PC-9 (cell line): ENCODE results near the gene CLUH. TPM values are rescaled to one million over a fixed set of nuclear protein-coding genes. Genes with fewer than 3 reads are reported as not detected.

ENCODE experiments used
- BruUV-seq: library from RNA; stranded (reverse); fragments of 400-500 nt; replicated peaks from 2 replicates; lab custom pipeline; 2021; lab: Mats Ljungman, UMichigan
- CTCF ChIA-PET: fragments of 300-600 bp; sonication (Branson Sonifier 250); formaldehyde crosslinking; loops from one replicate; lab custom pipeline; 2022; ENCODE audit warnings: antibody characterized with exemption; lab: Charles Lee
- POLR2A ChIA-PET: fragments of 300-600 bp; sonication (Branson Sonifier 250); formaldehyde crosslinking; loops from one replicate; lab custom pipeline; 2022; ENCODE audit warnings: antibody characterized with exemption; ENCODE audit not compliant: unreplicated experiment; lab: Charles Lee
- DNase-seq, 2 experiments: peaks; one replicate each; pipeline versions ENCODE4 v3.0.0 to v3.0.0-alpha.2; 2015 to 2022; ENCODE audit warnings: mixed read lengths in 1 of 2
- H2AFZ ChIP-seq: fragments of 200-600 bp; sonication (generic); 2 replicates; pipeline ENCODE4 v1.8.1; 2017; ENCODE audit warnings: antibody characterized with exemption
- H3F3A ChIP-seq: fragments of 200-600 bp; sonication (generic); 2 replicates; pipeline ENCODE4 v1.8.1; 2017; ENCODE audit warnings: antibody characterized with exemption, mild to moderate bottlenecking, low read depth; ENCODE audit not compliant: insufficient read depth
- H3K27ac ChIP-seq: fragments of 200-600 bp; sonication (generic); 2 replicates; pipeline ENCODE4 v1.6.1; 2016; ENCODE audit warnings: mixed run types
- H3K27me3 ChIP-seq: fragments of 200-600 bp; sonication (generic); 2 replicates; pipeline ENCODE4 v1.6.1; 2016; ENCODE audit warnings: low read depth, mixed run types; ENCODE audit not compliant: insufficient read depth
- H3K36me3 ChIP-seq: fragments of 200-600 bp; sonication (generic); 2 replicates; pipeline ENCODE4 v1.6.1; 2016; ENCODE audit warnings: low read depth, mixed run types
- H3K4me1 ChIP-seq: fragments of 200-600 bp; sonication (generic); replicated peaks from 2 replicates; pipeline ENCODE4 v1.6.1; 2016; ENCODE audit warnings: mixed run types; ENCODE audit not compliant: insufficient read depth
- H3K4me2 ChIP-seq: fragments of 200-600 bp; sonication (generic); 2 replicates; pipeline ENCODE4 v1.6.1; 2017; ENCODE audit warnings: mixed run types
- H3K4me3 ChIP-seq: fragments of 200-600 bp; sonication (generic); 2 replicates; pipeline ENCODE4 v1.6.1; 2016; ENCODE audit warnings: mixed run types
- H3K79me2 ChIP-seq: fragments of 200-600 bp; sonication (generic); 2 replicates; pipeline ENCODE4 v1.6.1; 2017; ENCODE audit warnings: low read depth, mixed run types
- H3K9me2 ChIP-seq: fragments of 200-600 bp; sonication (generic); 2 replicates; pipeline ENCODE4 v1.8.1; 2017; ENCODE audit warnings: mild to moderate bottlenecking; ENCODE audit not compliant: insufficient read depth
- H3K9me3 ChIP-seq: fragments of 200-600 bp; sonication (generic); 2 replicates; pipeline ENCODE4 v1.8.1; 2016; ENCODE audit warnings: low read depth; ENCODE audit not compliant: insufficient read depth
- H4K20me1 ChIP-seq: fragments of 200-600 bp; sonication (generic); 2 replicates; pipeline ENCODE4 v1.8.1; 2017; ENCODE audit not compliant: insufficient read depth
- EZH2 ChIP-seq: fragments of 200-600 bp; sonication (generic); IDR thresholded peaks from 2 replicates; pipeline ENCODE4 v1.8.0; 2017; ENCODE audit warnings: antibody characterized with exemption, low read depth
- intact Hi-C: fragments of 100-400 bp; cut with micrococcal nuclease; formaldehyde crosslinking; loops from one replicate; pipeline ENCODE4 v1.10.0; 2022; ENCODE audit not compliant: unreplicated experiment
- total RNA-seq: library from RNA; stranded (reverse); gene quantifications from 2 replicates; pipeline ENCODE4 v1.2.3, GENCODE V29; 2021
- TF ChIP-seq, protein P1 (sequence below): fragments of 200-600 bp; sonication (generic); conservative IDR thresholded peaks from 2 replicates; pipeline ENCODE4 v1.6.1; 2017; ENCODE audit warnings: mixed run types, antibody characterized with exemption, mild to moderate bottlenecking, moderate library complexity

The CLUH gene
- total RNA-seq, 1 experiment from 2014 or later: 142 TPM

DNA sequence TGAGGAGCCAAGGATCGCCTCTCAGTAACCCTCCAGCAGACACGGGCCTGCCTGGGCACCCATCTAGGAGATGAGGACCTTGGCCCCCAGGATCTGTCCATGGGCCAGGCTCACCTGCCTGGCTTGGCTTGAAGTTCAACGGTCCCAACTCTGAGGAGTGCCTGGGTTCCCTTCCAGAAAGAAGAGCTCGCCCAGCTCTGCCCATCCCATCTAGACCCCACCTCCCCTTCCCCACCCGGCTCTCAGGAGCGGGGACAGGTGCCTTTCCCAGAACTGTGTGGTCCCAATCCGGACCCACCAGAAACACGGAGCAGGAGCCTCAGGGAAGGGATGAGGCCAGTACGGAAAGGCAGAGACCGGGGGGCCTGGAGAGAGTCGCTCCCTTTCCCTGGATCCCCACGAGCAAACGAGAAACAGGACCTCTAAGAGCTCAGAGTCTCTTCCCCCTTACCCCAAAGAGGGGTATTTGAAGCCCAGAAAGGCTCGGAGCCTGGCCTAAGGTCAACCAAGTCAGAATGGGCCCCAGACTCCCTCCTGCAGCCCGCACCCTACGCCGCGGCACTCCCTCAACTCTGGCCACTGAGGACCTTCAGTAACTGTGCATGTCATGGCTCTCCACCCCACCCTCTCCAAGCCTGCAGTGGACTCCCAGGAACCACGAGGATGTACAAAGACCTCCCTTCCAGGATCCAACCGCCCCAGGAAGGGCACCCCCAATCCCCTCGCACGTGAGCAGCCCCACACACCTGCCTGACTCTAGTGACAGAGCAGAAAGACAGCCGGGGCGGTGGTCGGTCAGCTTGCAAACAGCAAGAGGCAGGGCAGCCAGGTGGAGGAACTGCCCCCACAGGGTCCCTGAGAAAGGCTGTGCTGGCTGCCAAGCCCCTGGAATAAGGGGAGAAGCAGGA is 5.4 kb downstream of the CLUH start:
- no peaks in the 10 kb centered on the region for H3K9me2 ChIP-seq
- H3K9me3 ChIP-seq: no peaks in the 10 kb centered on the region
- H4K20me1 ChIP-seq: peaks cover 83% of the 10 kb centered on the region
- H2AFZ ChIP-seq: no peak overlapping the region
- peaks cover 23% of the 10 kb centered on the region; the same call in 1 of the 2 replicates for H3K4me1 ChIP-seq
- H3K27me3 ChIP-seq: no peaks in the 10 kb centered on the region
- intact Hi-C loops: no loop called here
- peaks cover 8% of the 10 kb centered on the region; the same call in 1 of the 2 replicates for H3F3A ChIP-seq
- H3K36me3 ChIP-seq: peaks cover 7% of the 10 kb centered on the region; the same call in 1 of the 2 replicates
- no peak for DNase-seq
- H3K4me3 ChIP-seq: no peak overlapping the region
- H3K79me2 ChIP-seq: peaks cover 76% of the 10 kb centered on the region
- TF ChIP-seq EZH2: no peak
- POLR2A ChIA-PET: interaction anchor here (0.5 to 0.7 kb wide), 3 partner anchors 166 to 191 kb away, joined by 3 read pairs; no protein-coding TSS in a partner anchor
- no peak overlapping the region for H3K27ac ChIP-seq
- CTCF ChIA-PET: interaction anchor here (0.6 kb wide), 1 partner anchor 250 kb away, joined by 5 read pairs; no protein-coding TSS in a partner anchor
- BruUV-seq: no TSS peak
- no peak overlapping the region for H3K4me2 ChIP-seq

DNA sequence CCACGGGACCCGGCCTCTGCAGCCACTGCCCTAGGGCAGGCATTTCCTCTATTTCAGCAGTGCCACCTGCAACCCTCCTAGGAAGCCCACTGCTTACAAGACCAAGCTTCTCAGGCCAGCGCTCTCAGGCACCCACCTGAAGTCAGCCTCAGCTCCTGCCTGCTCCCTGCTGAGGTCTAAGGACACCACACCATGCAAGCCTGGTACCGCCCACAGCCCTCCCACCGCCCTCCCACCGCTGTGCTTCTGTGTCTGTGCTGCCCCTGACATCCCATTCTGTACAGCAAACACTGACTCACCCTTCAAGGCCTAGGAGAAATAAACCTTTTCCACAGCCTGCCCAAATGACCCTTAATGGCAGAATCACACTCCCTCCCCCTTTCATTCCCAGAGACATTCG is 6.3 kb downstream of the CLUH start:
- Histone ChIP-seq H3K79me2 (peaks cover 68% of the 10 kb centered on the region), H4K20me1 (peaks cover 76% of the 10 kb centered on the region), H3K4me1 (peaks cover 23% of the 10 kb centered on the region; the same call in 1 of the 2 replicates), H3K27me3 (no peaks in the 10 kb centered on the region), H3K4me3 (no peak overlapping the region), H3F3A (peaks cover 8% of the 10 kb centered on the region; the same call in 1 of the 2 replicates), H3K9me2 (no peaks in the 10 kb centered on the region), H3K27ac (no peak overlapping the region), H3K36me3 (peaks cover 7% of the 10 kb centered on the region; the same call in 1 of the 2 replicates), H3K4me2 (no peak overlapping the region), H2AFZ (no peak overlapping the region), H3K9me3 (no peaks in the 10 kb centered on the region)
- DNase-seq: peak in 1 of 2 experiments; percentile 18
- POLR2A ChIA-PET: interaction anchor here (0.7 kb wide), 1 partner anchor 189 kb away, joined by 3 read pairs; no protein-coding TSS in a partner anchor
- CTCF ChIA-PET: no interaction called here
- intact Hi-C loops: no loop called here
- BruUV-seq: no TSS peak
- TF ChIP-seq, protein P1, sequence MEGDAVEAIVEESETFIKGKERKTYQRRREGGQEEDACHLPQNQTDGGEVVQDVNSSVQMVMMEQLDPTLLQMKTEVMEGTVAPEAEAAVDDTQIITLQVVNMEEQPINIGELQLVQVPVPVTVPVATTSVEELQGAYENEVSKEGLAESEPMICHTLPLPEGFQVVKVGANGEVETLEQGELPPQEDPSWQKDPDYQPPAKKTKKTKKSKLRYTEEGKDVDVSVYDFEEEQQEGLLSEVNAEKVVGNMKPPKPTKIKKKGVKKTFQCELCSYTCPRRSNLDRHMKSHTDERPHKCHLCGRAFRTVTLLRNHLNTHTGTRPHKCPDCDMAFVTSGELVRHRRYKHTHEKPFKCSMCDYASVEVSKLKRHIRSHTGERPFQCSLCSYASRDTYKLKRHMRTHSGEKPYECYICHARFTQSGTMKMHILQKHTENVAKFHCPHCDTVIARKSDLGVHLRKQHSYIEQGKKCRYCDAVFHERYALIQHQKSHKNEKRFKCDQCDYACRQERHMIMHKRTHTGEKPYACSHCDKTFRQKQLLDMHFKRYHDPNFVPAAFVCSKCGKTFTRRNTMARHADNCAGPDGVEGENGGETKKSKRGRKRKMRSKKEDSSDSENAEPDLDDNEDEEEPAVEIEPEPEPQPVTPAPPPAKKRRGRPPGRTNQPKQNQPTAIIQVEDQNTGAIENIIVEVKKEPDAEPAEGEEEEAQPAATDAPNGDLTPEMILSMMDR: no peak
- TF ChIP-seq EZH2: no peak

DNA sequence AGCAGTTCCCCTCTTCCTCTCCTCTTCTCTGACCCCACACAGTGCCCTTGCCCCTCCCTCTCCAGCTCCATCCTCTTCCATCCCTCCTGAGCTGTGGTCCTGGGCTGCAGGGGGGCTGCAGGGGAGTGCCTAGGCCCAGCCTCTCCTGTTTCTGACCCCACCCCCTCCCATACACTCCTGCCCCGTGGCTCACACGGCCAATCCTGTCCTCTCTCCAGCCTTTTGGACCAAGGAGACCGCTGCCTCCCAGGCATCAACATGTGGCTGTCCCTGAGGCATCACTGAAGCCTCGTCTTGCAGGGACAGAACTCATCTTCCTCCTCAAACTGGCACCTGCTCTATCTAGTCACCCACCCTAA is 6.7 kb downstream of the CLUH start:
- H2AFZ ChIP-seq: no peak overlapping the region
- H3F3A ChIP-seq: peaks cover 5% of the 10 kb centered on the region; the same call in 1 of the 2 replicates
- ChIA-PET POLR2A (no interaction called here), CTCF (no interaction called here)
- no peak overlapping the region for H3K4me2 ChIP-seq
- peaks cover 64% of the 10 kb centered on the region for H3K79me2 ChIP-seq
- no peaks in the 10 kb centered on the region for H3K9me3 ChIP-seq
- peaks cover 72% of the 10 kb centered on the region for H4K20me1 ChIP-seq
- H3K4me1 ChIP-seq: peaks cover 20% of the 10 kb centered on the region; the same call in 1 of the 2 replicates
- H3K4me3 ChIP-seq: no peak overlapping the region
- H3K27me3 ChIP-seq: no peaks in the 10 kb centered on the region
- H3K9me2 ChIP-seq: no peaks in the 10 kb centered on the region
- intact Hi-C loops: no loop called here
- DNase-seq: no peak
- H3K27ac ChIP-seq: no peak overlapping the region
- TF ChIP-seq EZH2: no peak
- TF ChIP-seq, protein P1: no peak
- peaks cover 7% of the 10 kb centered on the region; the same call in 1 of the 2 replicates for H3K36me3 ChIP-seq
- BruUV-seq: no TSS peak
